H1 (cell line): ENCODE data around the gene L3MBTL3. TPM values are rescaled to one million over a fixed set of nuclear protein-coding genes. Genes with fewer than 3 reads are reported as not detected.

ENCODE experiments used
- CEBPB ChIP-seq: IDR thresholded peaks from 2 replicates; pipeline ENCODE4 v1.6.1; 2012; ENCODE audit warnings: low read depth, low read length
- CHD2 ChIP-seq: IDR thresholded peaks from 2 replicates; pipeline ENCODE4 v1.6.1; 2012; ENCODE audit warnings: low read length, improper control_type of control experiment
- GABPA ChIP-seq: IDR thresholded peaks from 2 replicates; pipeline ENCODE4 v1.6.1; 2011; ENCODE audit warnings: mild to moderate bottlenecking, low read length, moderate library complexity, borderline replicate concordance; ENCODE audit not compliant: insufficient read depth
- JUN ChIP-seq: IDR thresholded peaks from 2 replicates; pipeline ENCODE4 v1.6.1; 2011; ENCODE audit warnings: low read depth, mild to moderate bottlenecking, improper control_type of control experiment, low read length
- KDM1A ChIP-seq: fragments of 200-600, 300-600 bp; sonication (generic); IDR thresholded peaks from 2 replicates; pipeline ENCODE4 v1.7.1; 2016; ENCODE audit warnings: mild to moderate bottlenecking, low read length, borderline replicate concordance
- POLR2AphosphoS5 ChIP-seq: IDR thresholded peaks from 2 replicates; pipeline ENCODE4 v1.6.1; 2011; ENCODE audit warnings: low read depth, low read length
- POU5F1 ChIP-seq: IDR thresholded peaks from 2 replicates; pipeline ENCODE4 v1.6.1; 2011; ENCODE audit warnings: low read depth, mild to moderate bottlenecking, low read length, moderate library complexity
- RNF2 ChIP-seq: fragments of 200-900, 300-1000 bp; sonication (generic); IDR thresholded peaks from 2 replicates; pipeline ENCODE4 v1.7.1; 2016; ENCODE audit warnings: borderline replicate concordance, low read depth, mild to moderate bottlenecking, antibody characterized with exemption, low read length; ENCODE audit not compliant: poor library complexity, severe bottlenecking; ENCODE audit errors: missing control alignments
- SP1 ChIP-seq: IDR thresholded peaks from 2 replicates; pipeline ENCODE4 v1.6.1; 2011; ENCODE audit warnings: low read depth, low read length
- polyA plus RNA-seq, 7 experiments: library from polyadenylated mRNA; depleted of rRNA in 3 of 7; stranded (reverse) in 5 of 7; unstranded in 2 of 7; fragments of >200 nt in 5 of 7; fragments of 200-250 nt in 2 of 7; gene quantifications; 1 replicate in 5 of 7; 2 replicates in 1 of 7; 4 replicates in 1 of 7; pipeline versions ENCODE4 v1.2.1 to v1.2.3, GENCODE V29; 2011 to 2013; ENCODE audit warnings: missing spikeins in 2 of 7, mixed read lengths in 2 of 7
- total RNA-seq: library from RNA; stranded (reverse); fragmentation: NEBNext Ultra II Directional; extraction: Animal tissue kit (Norgen Biotek cat#: 25700); gene quantifications from 2 replicates; pipeline ENCODE4 v1.2.1, GENCODE V29; 2021
- TF ChIP-seq, protein P1 (sequence below): fragments of 300-600 bp; sonication (generic); IDR thresholded peaks from 2 replicates; pipeline ENCODE4 v1.7.1; 2012; ENCODE audit warnings: low read length, moderate library complexity, mild to moderate bottlenecking, inconsistent platforms; ENCODE audit not compliant: insufficient replicate concordance
- TF ChIP-seq, protein P2 (sequence below): IDR thresholded peaks from 2 replicates; pipeline ENCODE4 v1.6.1; 2012; ENCODE audit warnings: inconsistent platforms

Gene L3MBTL3
- total and polyA plus RNA-seq, 2 of the 8 experiments (the other 6 are each of a cell fraction or from before 2014, with no cell fraction given) = 3.9 to 17.2 TPM

DNA sequence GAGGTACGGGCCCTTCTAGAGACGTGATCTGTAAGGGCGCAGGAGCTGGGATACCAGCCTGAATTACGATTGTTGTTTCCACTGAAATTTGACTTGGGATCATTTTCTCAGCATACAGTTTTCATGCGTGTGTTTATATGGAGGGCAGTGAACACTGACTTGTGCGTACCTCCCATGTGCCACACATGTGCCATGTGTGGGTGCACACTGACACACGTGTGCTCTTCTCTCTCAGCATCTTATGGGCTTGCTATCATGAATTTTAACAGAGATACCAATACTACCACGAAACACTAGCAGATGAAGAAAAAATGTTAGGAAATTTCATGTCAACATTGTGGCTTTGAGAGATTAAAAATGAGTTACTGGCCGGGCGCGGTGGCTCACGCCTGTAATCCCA is 39.1 kb downstream of the L3MBTL3 start (continued):
- TF ChIP-seq, protein P1, sequence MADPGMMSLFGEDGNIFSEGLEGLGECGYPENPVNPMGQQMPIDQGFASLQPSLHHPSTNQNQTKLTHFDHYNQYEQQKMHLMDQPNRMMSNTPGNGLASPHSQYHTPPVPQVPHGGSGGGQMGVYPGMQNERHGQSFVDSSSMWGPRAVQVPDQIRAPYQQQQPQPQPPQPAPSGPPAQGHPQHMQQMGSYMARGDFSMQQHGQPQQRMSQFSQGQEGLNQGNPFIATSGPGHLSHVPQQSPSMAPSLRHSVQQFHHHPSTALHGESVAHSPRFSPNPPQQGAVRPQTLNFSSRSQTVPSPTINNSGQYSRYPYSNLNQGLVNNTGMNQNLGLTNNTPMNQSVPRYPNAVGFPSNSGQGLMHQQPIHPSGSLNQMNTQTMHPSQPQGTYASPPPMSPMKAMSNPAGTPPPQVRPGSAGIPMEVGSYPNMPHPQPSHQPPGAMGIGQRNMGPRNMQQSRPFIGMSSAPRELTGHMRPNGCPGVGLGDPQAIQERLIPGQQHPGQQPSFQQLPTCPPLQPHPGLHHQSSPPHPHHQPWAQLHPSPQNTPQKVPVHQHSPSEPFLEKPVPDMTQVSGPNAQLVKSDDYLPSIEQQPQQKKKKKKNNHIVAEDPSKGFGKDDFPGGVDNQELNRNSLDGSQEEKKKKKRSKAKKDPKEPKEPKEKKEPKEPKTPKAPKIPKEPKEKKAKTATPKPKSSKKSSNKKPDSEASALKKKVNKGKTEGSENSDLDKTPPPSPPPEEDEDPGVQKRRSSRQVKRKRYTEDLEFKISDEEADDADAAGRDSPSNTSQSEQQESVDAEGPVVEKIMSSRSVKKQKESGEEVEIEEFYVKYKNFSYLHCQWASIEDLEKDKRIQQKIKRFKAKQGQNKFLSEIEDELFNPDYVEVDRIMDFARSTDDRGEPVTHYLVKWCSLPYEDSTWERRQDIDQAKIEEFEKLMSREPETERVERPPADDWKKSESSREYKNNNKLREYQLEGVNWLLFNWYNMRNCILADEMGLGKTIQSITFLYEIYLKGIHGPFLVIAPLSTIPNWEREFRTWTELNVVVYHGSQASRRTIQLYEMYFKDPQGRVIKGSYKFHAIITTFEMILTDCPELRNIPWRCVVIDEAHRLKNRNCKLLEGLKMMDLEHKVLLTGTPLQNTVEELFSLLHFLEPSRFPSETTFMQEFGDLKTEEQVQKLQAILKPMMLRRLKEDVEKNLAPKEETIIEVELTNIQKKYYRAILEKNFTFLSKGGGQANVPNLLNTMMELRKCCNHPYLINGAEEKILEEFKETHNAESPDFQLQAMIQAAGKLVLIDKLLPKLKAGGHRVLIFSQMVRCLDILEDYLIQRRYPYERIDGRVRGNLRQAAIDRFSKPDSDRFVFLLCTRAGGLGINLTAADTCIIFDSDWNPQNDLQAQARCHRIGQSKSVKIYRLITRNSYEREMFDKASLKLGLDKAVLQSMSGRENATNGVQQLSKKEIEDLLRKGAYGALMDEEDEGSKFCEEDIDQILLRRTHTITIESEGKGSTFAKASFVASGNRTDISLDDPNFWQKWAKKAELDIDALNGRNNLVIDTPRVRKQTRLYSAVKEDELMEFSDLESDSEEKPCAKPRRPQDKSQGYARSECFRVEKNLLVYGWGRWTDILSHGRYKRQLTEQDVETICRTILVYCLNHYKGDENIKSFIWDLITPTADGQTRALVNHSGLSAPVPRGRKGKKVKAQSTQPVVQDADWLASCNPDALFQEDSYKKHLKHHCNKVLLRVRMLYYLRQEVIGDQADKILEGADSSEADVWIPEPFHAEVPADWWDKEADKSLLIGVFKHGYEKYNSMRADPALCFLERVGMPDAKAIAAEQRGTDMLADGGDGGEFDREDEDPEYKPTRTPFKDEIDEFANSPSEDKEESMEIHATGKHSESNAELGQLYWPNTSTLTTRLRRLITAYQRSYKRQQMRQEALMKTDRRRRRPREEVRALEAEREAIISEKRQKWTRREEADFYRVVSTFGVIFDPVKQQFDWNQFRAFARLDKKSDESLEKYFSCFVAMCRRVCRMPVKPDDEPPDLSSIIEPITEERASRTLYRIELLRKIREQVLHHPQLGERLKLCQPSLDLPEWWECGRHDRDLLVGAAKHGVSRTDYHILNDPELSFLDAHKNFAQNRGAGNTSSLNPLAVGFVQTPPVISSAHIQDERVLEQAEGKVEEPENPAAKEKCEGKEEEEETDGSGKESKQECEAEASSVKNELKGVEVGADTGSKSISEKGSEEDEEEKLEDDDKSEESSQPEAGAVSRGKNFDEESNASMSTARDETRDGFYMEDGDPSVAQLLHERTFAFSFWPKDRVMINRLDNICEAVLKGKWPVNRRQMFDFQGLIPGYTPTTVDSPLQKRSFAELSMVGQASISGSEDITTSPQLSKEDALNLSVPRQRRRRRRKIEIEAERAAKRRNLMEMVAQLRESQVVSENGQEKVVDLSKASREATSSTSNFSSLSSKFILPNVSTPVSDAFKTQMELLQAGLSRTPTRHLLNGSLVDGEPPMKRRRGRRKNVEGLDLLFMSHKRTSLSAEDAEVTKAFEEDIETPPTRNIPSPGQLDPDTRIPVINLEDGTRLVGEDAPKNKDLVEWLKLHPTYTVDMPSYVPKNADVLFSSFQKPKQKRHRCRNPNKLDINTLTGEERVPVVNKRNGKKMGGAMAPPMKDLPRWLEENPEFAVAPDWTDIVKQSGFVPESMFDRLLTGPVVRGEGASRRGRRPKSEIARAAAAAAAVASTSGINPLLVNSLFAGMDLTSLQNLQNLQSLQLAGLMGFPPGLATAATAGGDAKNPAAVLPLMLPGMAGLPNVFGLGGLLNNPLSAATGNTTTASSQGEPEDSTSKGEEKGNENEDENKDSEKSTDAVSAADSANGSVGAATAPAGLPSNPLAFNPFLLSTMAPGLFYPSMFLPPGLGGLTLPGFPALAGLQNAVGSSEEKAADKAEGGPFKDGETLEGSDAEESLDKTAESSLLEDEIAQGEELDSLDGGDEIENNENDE = no peak
- no peak for TF ChIP-seq CHD2
- TF ChIP-seq GABPA = no peak
- TF ChIP-seq POU5F1 = no peak
- TF ChIP-seq SP1 = no peak
- no peak for TF ChIP-seq KDM1A
- TF ChIP-seq, protein P2, sequence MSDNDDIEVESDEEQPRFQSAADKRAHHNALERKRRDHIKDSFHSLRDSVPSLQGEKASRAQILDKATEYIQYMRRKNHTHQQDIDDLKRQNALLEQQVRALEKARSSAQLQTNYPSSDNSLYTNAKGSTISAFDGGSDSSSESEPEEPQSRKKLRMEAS = no peak
- TF ChIP-seq POLR2AphosphoS5 = no peak
- TF ChIP-seq CEBPB = no peak
- TF ChIP-seq RNF2 = no peak
- TF ChIP-seq JUN = no peak
